WERI-Rb-1 (cell line): ENCODE results near the gene RCAN3.

ENCODE experiments used
- DNase-seq: peaks from one replicate; pipeline ENCODE4 v3.0.0-alpha.2; 2020
- H3K27ac ChIP-seq: fragments of 250-450 bp; sonication (Bioruptor Pico); 2 replicates; pipeline ENCODE4 v1.5.1; 2020; ENCODE audit warnings: mild to moderate bottlenecking, moderate library complexity
- H3K27me3 ChIP-seq: fragments of 250-450 bp; sonication (Bioruptor Pico); 2 replicates; pipeline ENCODE4 v1.5.1; 2021; ENCODE audit warnings: mild to moderate bottlenecking, low read depth, moderate library complexity; ENCODE audit not compliant: insufficient read depth, severe bottlenecking
- H3K36me3 ChIP-seq: fragments of 250-450 bp; sonication (Bioruptor Pico); 2 replicates; pipeline ENCODE4 v1.5.1; 2020; ENCODE audit warnings: mild to moderate bottlenecking, moderate library complexity
- H3K4me3 ChIP-seq: 2 replicates; pipeline ENCODE4 v1.5.1; 2011; ENCODE audit warnings: low read depth, mild to moderate bottlenecking, control low read depth, low read length
- H3K9me3 ChIP-seq: fragments of 250-450 bp; sonication (Bioruptor Pico); 2 replicates; pipeline ENCODE4 v1.5.1; 2021; ENCODE audit warnings: mild to moderate bottlenecking, moderate library complexity; ENCODE audit not compliant: severe bottlenecking
- CTCF ChIP-seq: IDR thresholded peaks from 2 replicates; pipeline ENCODE4 v1.5.1; 2011; ENCODE audit warnings: low read depth, mild to moderate bottlenecking, control low read depth, inconsistent platforms, low read length

Gene RCAN3

DNA sequence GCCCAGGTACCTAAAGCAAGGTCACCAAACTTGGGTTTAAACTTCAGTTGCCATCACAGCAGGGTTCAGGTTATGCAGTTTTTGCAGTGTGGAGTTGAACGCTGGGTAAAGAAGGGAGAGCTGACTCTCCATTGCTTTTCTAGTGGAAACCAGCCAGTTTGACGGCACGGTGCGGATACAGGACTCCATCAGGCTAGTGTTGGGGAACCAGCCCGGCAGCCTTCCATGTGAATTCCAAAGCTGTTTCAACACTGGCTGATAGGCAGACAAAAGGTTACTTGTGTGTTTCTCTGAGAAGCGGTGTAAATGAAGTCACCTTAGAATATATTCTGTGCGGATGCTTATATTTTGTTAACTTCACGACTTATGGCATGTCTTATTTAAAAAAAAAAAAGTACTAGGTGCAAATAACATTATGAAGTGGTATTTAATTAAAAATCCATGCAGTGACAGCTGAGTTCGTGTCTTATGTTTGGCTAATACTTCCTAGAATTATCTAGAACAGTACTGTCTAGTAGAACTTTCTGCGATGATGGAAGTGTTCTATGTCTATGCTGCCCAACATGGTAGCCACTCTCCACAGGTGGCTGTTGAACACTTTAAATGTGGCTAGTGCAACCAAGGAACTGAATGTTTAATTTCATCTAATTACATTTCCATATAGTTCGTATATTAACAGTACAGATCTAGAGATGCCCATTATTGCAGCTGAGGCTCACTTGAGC lies 29.9 kb upstream of the RCAN3 start:
- no peak for TF ChIP-seq CTCF

GRCh38 chr1:24474193-24474592 lies 28.4 kb upstream of the RCAN3 start:
- no peak for TF ChIP-seq CTCF
- Histone ChIP-seq H3K27me3 (no peaks in the 10 kb centered on the region), H3K9me3 (no peaks in the 10 kb centered on the region), H3K4me3 (no peak overlapping the region), H3K36me3 (no peaks in the 10 kb centered on the region), H3K27ac (no peak overlapping the region)
- DNase-seq = no peak

More for the DNA sequence above, 29.9 kb upstream of the RCAN3 start:
- Histone ChIP-seq H3K27me3 (no peaks in the 10 kb centered on the region), H3K36me3 (no peaks in the 10 kb centered on the region), H3K4me3 (no peak overlapping the region), H3K27ac (no peak overlapping the region), H3K9me3 (no peaks in the 10 kb centered on the region)
- DNase-seq = no peak

DNA sequence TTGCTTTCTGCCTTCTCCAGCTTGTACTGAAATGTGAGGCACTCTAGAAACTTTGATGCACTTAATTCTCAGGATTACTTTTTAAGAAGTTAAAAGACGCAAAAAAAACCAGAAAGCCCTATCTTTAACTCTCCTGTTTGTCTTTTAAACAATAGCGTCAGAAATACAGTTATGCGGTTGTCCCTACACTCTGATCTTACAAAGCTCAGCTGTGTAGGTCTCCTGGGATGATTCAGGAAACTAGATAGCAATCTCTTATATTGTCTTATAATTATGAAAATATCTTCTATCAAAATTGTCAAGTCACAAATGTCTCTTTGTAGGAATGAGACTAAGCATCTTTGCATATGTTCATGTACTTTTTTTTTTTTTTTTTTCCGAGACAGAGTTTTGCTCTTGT lies 26.9 kb upstream of the RCAN3 start:
- Histone ChIP-seq H3K36me3 (no peaks in the 10 kb centered on the region), H3K9me3 (no peaks in the 10 kb centered on the region), H3K27ac (no peak overlapping the region), H3K4me3 (no peak overlapping the region), H3K27me3 (no peaks in the 10 kb centered on the region)
- no peak for DNase-seq
- TF ChIP-seq CTCF = no peak

GRCh38 chr1:24476571-24476970 lies 26.1 kb upstream of the RCAN3 start:
- no peak overlapping the region for H3K27ac ChIP-seq
- DNase-seq = no peak
- no peak overlapping the region for H3K4me3 ChIP-seq
- no peaks in the 10 kb centered on the region for H3K27me3 ChIP-seq
- no peaks in the 10 kb centered on the region for H3K36me3 ChIP-seq
- no peak for TF ChIP-seq CTCF
- no peaks in the 10 kb centered on the region for H3K9me3 ChIP-seq

DNA sequence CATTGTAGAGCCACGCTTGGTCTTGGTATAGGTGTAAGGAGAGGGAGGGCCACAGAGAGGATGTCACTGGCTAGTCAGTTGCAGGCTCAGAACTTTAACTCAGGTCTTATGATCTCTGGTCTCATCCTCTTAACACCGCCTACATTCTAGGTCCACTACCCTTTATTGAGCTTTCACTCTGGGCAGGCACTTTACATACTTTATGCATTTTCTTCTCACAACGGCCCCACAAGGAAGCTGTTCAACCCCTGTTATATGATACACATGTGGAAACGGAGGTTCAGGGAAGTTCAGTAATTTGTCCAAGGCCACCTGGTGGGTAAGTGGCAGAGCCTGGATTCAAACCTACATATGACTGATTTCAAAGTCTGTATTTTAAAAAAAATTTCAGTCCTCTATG lies 25.3 kb upstream of the RCAN3 start:
- DNase-seq = no peak
- Histone ChIP-seq H3K27ac (no peak overlapping the region), H3K36me3 (no peaks in the 10 kb centered on the region), H3K9me3 (no peaks in the 10 kb centered on the region), H3K27me3 (no peaks in the 10 kb centered on the region), H3K4me3 (no peak overlapping the region)
- no peak for TF ChIP-seq CTCF

DNA sequence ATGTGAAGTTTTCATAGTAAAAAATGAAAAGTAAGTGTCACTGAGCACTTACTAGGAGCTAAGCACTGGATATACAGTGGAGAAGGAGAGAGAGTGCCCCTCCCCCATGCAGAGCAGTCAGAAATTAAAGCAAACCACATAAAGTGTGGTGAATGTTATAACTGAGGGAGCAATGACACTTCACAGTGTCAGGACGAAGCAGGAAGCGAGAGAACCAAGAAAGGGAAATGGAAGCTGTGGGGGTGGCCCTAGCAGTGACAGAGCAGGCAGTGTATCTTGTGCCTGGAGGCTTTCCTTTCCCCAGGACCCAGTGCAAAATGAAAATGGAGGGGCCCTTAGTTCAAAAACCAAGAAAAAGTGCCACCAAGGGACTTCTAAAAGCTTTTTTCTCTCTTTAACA lies 21.5 kb upstream of the RCAN3 start:
- no peak for TF ChIP-seq CTCF
- Histone ChIP-seq H3K9me3 (no peaks in the 10 kb centered on the region), H3K27me3 (no peaks in the 10 kb centered on the region), H3K27ac (no peak overlapping the region), H3K36me3 (no peaks in the 10 kb centered on the region), H3K4me3 (no peak overlapping the region)
- no peak for DNase-seq
